K562 (cell line): Measurements from ENCODE around the gene FLT1. TPM values are rescaled to one million over a fixed set of nuclear protein-coding genes. Genes with fewer than 3 reads are reported as not detected.

Source experiments
- ATAC-seq: fragments of 200-7000 bp; cut with Tn5 transposase; 3 replicates; pipeline ENCODE4 v1.9.1; 2020; ENCODE audit warnings: moderate library complexity
- BruUV-seq: library from RNA; stranded (reverse); fragments of 400-500 nt; replicated peaks from 2 replicates; lab custom pipeline; 2021; lab: Mats Ljungman, UMichigan
- CTCF ChIA-PET: fragments of 300-600 bp; formaldehyde crosslinking; extraction: SDS; loops from one replicate; lab custom pipeline; 2021; ENCODE audit warnings: low intra/inter-chr PET ratio; lab: Yijun Ruan, JAX
- POLR2A ChIA-PET: fragments of 300-600, 350-650 bp; sonication (Branson Sonifier 250); formaldehyde crosslinking; extraction: SDS; loops from one replicate; lab custom pipeline; 2021; ENCODE audit warnings: antibody characterized with exemption, inconsistent platforms; lab: Yijun Ruan, JAX
- DNase-seq, 4 experiments: peaks; one replicate each; pipeline versions ENCODE4 v3.0.0 to v3.0.0-alpha.2; 2011 to 2018; ENCODE audit warnings: low spot score in 3 of 4, mixed read lengths in 3 of 4; ENCODE audit errors: extremely low read depth in 1 of 4
- FAIRE-seq: peaks from 2 replicates; lab custom pipeline; 2011; peaks lifted over from hg19 to GRCh38; lab: Jason Lieb, UNC
- H2AFZ ChIP-seq: 2 replicates; pipeline ENCODE4 v1.6.0; 2011; ENCODE audit warnings: low read depth, low read length, control low read depth, inconsistent platforms
- H3K27ac ChIP-seq: fragments of 200-600 bp; 3 replicates; pipeline ENCODE4 v1.8.0; 2011; ENCODE audit warnings: low read depth, mild to moderate bottlenecking, control low read depth, inconsistent platforms, low read length, moderate library complexity, mixed read lengths; ENCODE audit errors: extremely low read depth
- H3K27me3 ChIP-seq, 2 experiments: fragments of 300-600 bp in 1 of 2; 2 replicates in 1 of 2; 3 replicates in 1 of 2; pipeline versions ENCODE4 v1.6.0 to v1.8.0; 2011; ENCODE audit warnings: inconsistent platforms in 2 of 2, low read length in 2 of 2, mild to moderate bottlenecking in 1 of 2, mixed read lengths in 1 of 2, moderate library complexity in 1 of 2; ENCODE audit not compliant: control insufficient read depth in 2 of 2, insufficient read depth in 2 of 2
- H3K36me3 ChIP-seq: fragments of 300-600 bp; 3 replicates; pipeline ENCODE4 v1.8.0; 2011; ENCODE audit warnings: mild to moderate bottlenecking, low read length, inconsistent platforms; ENCODE audit not compliant: control insufficient read depth, insufficient read depth
- H3K4me1 ChIP-seq, 2 experiments: fragments of 200-600 bp in 1 of 2; replicated peaks in 1 of 2; 2 replicates in 1 of 2; 3 replicates in 1 of 2; pipeline versions ENCODE4 v1.5.1 to v1.8.0; 2011; ENCODE audit warnings: inconsistent platforms in 2 of 2, low read length in 2 of 2, mild to moderate bottlenecking in 1 of 2, mixed read lengths in 1 of 2, moderate library complexity in 1 of 2; ENCODE audit not compliant: control insufficient read depth in 2 of 2, insufficient read depth in 2 of 2
- H3K4me2 ChIP-seq: 2 replicates; pipeline ENCODE4 v1.6.1; 2011; ENCODE audit warnings: low read length, control low read depth, inconsistent platforms, mixed read lengths; ENCODE audit not compliant: insufficient read depth
- H3K4me3 ChIP-seq: fragments of 200-600 bp; sonication (generic), shearing (Covaris generic); 2 replicates; pipeline ENCODE4 v1.5.1; 2016; ENCODE audit warnings: control low read depth, inconsistent platforms
- H3K79me2 ChIP-seq: fragments of 200-600 bp; 3 replicates; pipeline ENCODE4 v1.8.0; 2011; ENCODE audit warnings: low read length, inconsistent platforms; ENCODE audit not compliant: control insufficient read depth, insufficient read depth
- H3K9ac ChIP-seq, 2 experiments: 2 replicates each; pipeline versions ENCODE4 v1.6.0 to v1.6.1; 2011; ENCODE audit warnings: low read depth in 2 of 2, low read length in 2 of 2, control low read depth in 1 of 2, inconsistent platforms in 1 of 2, mild to moderate bottlenecking in 1 of 2, mixed read lengths in 1 of 2; ENCODE audit not compliant: insufficient read depth in 1 of 2
- H3K9me1 ChIP-seq: one replicate; pipeline ENCODE4 v1.6.0; 2011; ENCODE audit warnings: inconsistent platforms, mild to moderate bottlenecking, low read length, moderate library complexity; ENCODE audit not compliant: control insufficient read depth, insufficient read depth
- H3K9me3 ChIP-seq: replicated peaks from 2 replicates; pipeline ENCODE4 v1.5.1; 2011; ENCODE audit warnings: low read depth, low read length, inconsistent platforms; ENCODE audit not compliant: control insufficient read depth, insufficient read depth
- H4K20me1 ChIP-seq: replicated peaks from 2 replicates; pipeline ENCODE4 v1.6.1; 2011; ENCODE audit warnings: low read length, inconsistent platforms, mixed read lengths; ENCODE audit not compliant: control insufficient read depth, insufficient read depth
- PRMT5 ChIP-seq: sonication (generic); formaldehyde crosslinking; IDR thresholded peaks from 2 replicates; pipeline ENCODE4 v1.5.0; 2020; ENCODE audit warnings: missing genetic modification reagents
- WGBS: fragments of 100-300 bp; shearing (Covaris generic); methylation state at CpG from one replicate; pipeline ENCODE4 v1.1.6; 2016; ENCODE audit warnings: low coverage, mixed read lengths; ENCODE audit not compliant: insufficient coverage; ENCODE audit errors: missing lambda C conversion rate; 5-methylcytosine and 5-hydroxymethylcytosine counted together
- in situ Hi-C: fragments of 300-500 bp; cut with MboI; formaldehyde crosslinking; loops from 4 replicates; pipeline ENCODE4 v1.15.0; 2018; ENCODE audit warnings: inconsistent platforms, mixed read lengths
- intact Hi-C: fragments of 100-400 bp; cut with micrococcal nuclease; formaldehyde crosslinking; loops from 2 replicates; pipeline ENCODE4 v1.14.2; 2022
- polyA plus RNA-seq, 8 experiments: library from polyadenylated mRNA; depleted of rRNA in 4 of 8; stranded (reverse) in 5 of 8; unstranded in 3 of 8; fragments of >200 nt; fragmentation: Nextera tagmentation in 2 of 8; fragmentation: Illumina TruSeq in 1 of 8; extraction: Ambion mirVana in 2 of 8; extraction: Trizol in 1 of 8; gene quantifications; 2 replicates each; pipeline versions ENCODE4 v1.2.1 to v1.2.3, GENCODE V29; 2011 to 2014; ENCODE audit warnings: inconsistent platforms in 1 of 8, missing spikeins in 1 of 8
- total RNA-seq, 7 experiments: library from RNA; depleted of rRNA in 6 of 7; stranded (reverse); fragments of >200 nt in 6 of 7; fragmentation: Illumina TruSeq in 2 of 7; extraction: Trizol in 2 of 7; gene quantifications; 2 replicates each; pipeline versions ENCODE4 v1.2.1 to v1.2.3, GENCODE V29; 2011 to 2021; ENCODE audit warnings: low replicate concordance in 1 of 7
- TF ChIP-seq, protein P1 (sequence below): fragments of 450-650 bp; IDR thresholded peaks from 2 replicates; pipeline ENCODE4 v1.6.1; 2018; ENCODE audit not compliant: partially characterized antibody

Gene FLT1
- total and polyA plus RNA-seq, 9 of the 15 experiments (the other 6 are each of a cell fraction or from before 2014, with no cell fraction given): 0.01 to 2.0 (median 0.22) TPM

DNA sequence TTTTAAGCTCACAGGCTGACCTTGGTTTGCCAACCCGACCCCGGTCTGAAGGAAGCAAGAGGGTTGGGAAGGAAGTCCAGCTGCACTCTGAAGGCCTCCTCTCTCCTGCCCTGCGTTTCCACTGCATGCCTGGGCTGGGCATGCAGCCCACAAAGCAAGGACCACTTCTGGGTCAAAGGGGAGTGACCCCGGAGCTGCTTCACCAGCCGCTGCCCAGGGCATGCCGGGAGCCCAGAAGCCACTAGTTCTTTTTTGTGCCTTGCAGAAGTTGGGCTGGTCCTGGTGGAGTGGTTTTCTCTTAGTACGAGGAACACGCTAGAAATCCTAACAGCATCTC lies 166.7 kb downstream of the FLT1 start:
- Histone ChIP-seq H3K9me3 (no peaks in the 10 kb centered on the region), H3K9me1 (no peaks in the 10 kb centered on the region), H3K27me3 (no peaks in the 10 kb centered on the region), H3K4me2 (no peak overlapping the region), H2AFZ (no peak overlapping the region), H3K36me3 (no peaks in the 10 kb centered on the region), H3K9ac (no peak overlapping the region), H3K4me1 (peaks cover 3 to 9% of the 10 kb centered on the region in 2 experiments; a peak in 4 of 5 replicates), H3K27ac (no peak overlapping the region), H4K20me1 (no peaks in the 10 kb centered on the region), H3K79me2 (no peaks in the 10 kb centered on the region), H3K4me3 (no peak overlapping the region)
- DNase-seq (no peak), FAIRE-seq (no peak), ATAC-seq (no peak)
- in situ Hi-C loops (loop anchor here (10.0 kb wide), 2 partner anchors 307 to 467 kb away; no protein-coding TSS in a partner anchor), intact Hi-C loops (loop anchor here (10.0 kb wide), 2 partner anchors 157 to 197 kb away; no protein-coding TSS in a partner anchor)
- WGBS: 47% methylated on average over 6 of the region's 8 CpGs
- no peak for TF ChIP-seq PRMT5
- TF ChIP-seq, protein P1, sequence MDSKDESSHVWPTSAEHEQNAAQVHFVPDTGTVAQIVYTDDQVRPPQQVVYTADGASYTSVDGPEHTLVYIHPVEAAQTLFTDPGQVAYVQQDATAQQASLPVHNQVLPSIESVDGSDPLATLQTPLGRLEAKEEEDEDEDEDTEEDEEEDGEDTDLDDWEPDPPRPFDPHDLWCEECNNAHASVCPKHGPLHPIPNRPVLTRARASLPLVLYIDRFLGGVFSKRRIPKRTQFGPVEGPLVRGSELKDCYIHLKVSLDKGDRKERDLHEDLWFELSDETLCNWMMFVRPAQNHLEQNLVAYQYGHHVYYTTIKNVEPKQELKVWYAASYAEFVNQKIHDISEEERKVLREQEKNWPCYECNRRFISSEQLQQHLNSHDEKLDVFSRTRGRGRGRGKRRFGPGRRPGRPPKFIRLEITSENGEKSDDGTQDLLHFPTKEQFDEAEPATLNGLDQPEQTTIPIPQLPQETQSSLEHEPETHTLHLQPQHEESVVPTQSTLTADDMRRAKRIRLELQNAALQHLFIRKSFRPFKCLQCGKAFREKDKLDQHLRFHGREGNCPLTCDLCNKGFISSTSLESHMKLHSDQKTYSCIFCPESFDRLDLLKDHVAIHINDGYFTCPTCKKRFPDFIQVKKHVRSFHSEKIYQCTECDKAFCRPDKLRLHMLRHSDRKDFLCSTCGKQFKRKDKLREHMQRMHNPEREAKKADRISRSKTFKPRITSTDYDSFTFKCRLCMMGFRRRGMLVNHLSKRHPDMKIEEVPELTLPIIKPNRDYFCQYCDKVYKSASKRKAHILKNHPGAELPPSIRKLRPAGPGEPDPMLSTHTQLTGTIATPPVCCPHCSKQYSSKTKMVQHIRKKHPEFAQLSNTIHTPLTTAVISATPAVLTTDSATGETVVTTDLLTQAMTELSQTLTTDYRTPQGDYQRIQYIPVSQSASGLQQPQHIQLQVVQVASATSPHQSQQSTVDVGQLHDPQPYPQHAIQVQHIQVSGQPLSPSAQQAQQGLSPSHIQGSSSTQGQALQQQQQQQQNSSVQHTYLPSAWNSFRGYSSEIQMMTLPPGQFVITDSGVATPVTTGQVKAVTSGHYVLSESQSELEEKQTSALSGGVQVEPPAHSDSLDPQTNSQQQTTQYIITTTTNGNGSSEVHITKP: peak; percentile 9
- POLR2A ChIA-PET: no interaction called here
- no TSS peak for BruUV-seq
- CTCF ChIA-PET: no interaction called here
